Common myeloid progenitor, CD34-positive (primary cell): ENCODE data around the gene LRIG2.
"Not testable (repeated sequence)": the region's sequence is repeated elsewhere in the genome, so short reads cannot be mapped to it uniquely, and the experiment has no call there.

ENCODE experiments used
- CTCF ChIA-PET: fragments of 350-600 bp; sonication (Branson Sonifier 250); formaldehyde crosslinking; loops from one replicate; lab custom pipeline; 2021; ENCODE audit warnings: antibody characterized with exemption; lab: Charles Lee
- POLR2A ChIA-PET: fragments of 350-600 bp; sonication (Branson Sonifier 250); formaldehyde crosslinking; loops from one replicate; lab custom pipeline; 2021; ENCODE audit warnings: antibody characterized with exemption; lab: Charles Lee
- DNase-seq, 3 donors: peaks; one replicate each; pipeline versions ENCODE4 v3.0.0 to v3.0.0-alpha.2; 2013
- H3K27ac ChIP-seq, 2 experiments: 1 replicate in 1 of 2; 2 replicates in 1 of 2; pipeline ENCODE4 v1.7.0; 2013; ENCODE audit warnings: inconsistent platforms in 2 of 2, low read length in 2 of 2, mild to moderate bottlenecking in 2 of 2, low read depth in 1 of 2, moderate library complexity in 1 of 2; ENCODE audit not compliant: severe bottlenecking in 2 of 2, insufficient read depth in 1 of 2, poor library complexity in 1 of 2
- H3K27me3 ChIP-seq, 5 experiments: replicated peaks in 2 of 5; 1 replicate in 3 of 5; 2 replicates in 2 of 5; pipeline versions ENCODE4 v1.6.1 to v1.7.0; 2013; ENCODE audit warnings: low read length in 4 of 5, mild to moderate bottlenecking in 2 of 5, moderate library complexity in 2 of 5, inconsistent platforms in 1 of 5; ENCODE audit not compliant: insufficient read depth in 5 of 5, control insufficient read depth in 4 of 5
- H3K36me3 ChIP-seq, 4 experiments: 1 replicate in 2 of 4; 2 replicates in 2 of 4; pipeline versions ENCODE4 v1.6.1 to v1.7.0; 2013; ENCODE audit warnings: low read length in 3 of 4, control low read depth in 1 of 4, mild to moderate bottlenecking in 1 of 4; ENCODE audit not compliant: control insufficient read depth in 4 of 4, insufficient read depth in 4 of 4
- H3K4me1 ChIP-seq, 4 experiments: 1 replicate in 3 of 4; 2 replicates in 1 of 4; pipeline versions ENCODE4 v1.6.1 to v1.7.1; 2013; ENCODE audit warnings: low read length in 3 of 4, mild to moderate bottlenecking in 3 of 4, control low read depth in 1 of 4, inconsistent platforms in 1 of 4, moderate library complexity in 1 of 4; ENCODE audit not compliant: control insufficient read depth in 4 of 4, insufficient read depth in 4 of 4; ENCODE audit errors: control extremely low read depth in 1 of 4
- H3K4me3 ChIP-seq, 7 experiments: 1 replicate in 4 of 7; 2 replicates in 3 of 7; pipeline versions ENCODE4 v1.5.1 to v1.7.0; 2013; ENCODE audit warnings: mild to moderate bottlenecking in 7 of 7, low read length in 6 of 7, moderate library complexity in 6 of 7, inconsistent platforms in 2 of 7, low read depth in 2 of 7, control low read depth in 1 of 7; ENCODE audit not compliant: insufficient read depth in 4 of 7, control insufficient read depth in 1 of 7; ENCODE audit errors: extremely low read depth in 1 of 7
- H3K9me3 ChIP-seq, 5 experiments: 1 replicate in 4 of 5; 2 replicates in 1 of 5; pipeline versions ENCODE4 v1.6.1 to v1.7.1; 2013; ENCODE audit warnings: low read length in 4 of 5, mild to moderate bottlenecking in 2 of 5, inconsistent platforms in 1 of 5, low read depth in 1 of 5, moderate library complexity in 1 of 5; ENCODE audit not compliant: control insufficient read depth in 4 of 5, insufficient read depth in 2 of 5; ENCODE audit errors: control extremely low read depth in 1 of 5
- WGBS: methylation state at CpG from one replicate; pipeline ENCODE4 v1.1.5; 2013; ENCODE audit not compliant: insufficient coverage; 5-methylcytosine and 5-hydroxymethylcytosine counted together

The LRIG2 gene

DNA sequence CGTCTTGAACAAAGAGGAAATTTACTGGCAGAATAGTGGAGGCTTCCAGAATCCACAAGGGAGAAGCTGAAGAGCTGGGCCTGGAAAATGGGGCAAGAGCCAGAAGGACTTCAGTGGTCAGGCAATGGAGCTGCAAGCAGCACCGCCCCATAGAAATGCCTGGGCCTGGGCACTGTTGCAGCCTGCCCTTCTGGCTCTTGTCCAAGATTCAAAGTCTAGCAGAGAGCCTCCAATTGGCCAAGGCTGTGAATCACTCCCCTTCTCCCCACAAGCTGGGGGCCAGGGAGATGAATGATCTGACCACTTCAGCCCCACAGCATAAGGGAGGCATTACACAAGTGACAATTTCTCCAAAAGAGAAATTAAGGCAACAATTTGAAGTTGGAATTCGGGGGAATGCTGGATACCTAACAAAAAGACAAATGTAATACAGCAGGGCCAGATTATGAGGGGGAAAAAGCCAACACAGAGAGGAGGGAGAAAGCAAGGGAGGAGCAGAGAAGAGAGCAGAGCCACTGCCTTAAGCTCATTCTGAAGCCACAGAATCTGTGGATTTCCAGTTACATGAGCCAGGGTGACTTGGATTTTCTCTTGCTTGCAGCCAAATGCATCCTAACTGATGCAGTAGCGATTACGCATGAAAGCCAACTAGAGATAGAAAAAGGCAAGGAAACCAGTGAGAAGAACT is 80.3 kb downstream of the LRIG2 start:
- H3K27me3 ChIP-seq: no peaks in the 10 kb centered on the region
- H3K9me3 ChIP-seq: peaks cover 0 to 13% (median 4%) of the 10 kb centered on the region in 5 experiments
- DNase-seq: no peak
- no peaks in the 10 kb centered on the region for H3K36me3 ChIP-seq
- CTCF ChIA-PET: no interaction called here
- H3K4me3 ChIP-seq: no peak overlapping the region
- H3K27ac ChIP-seq: no peak overlapping the region
- WGBS: 98% methylated on average over 5 of the region's 5 CpGs
- H3K4me1 ChIP-seq: no peaks in the 10 kb centered on the region
- POLR2A ChIA-PET: no interaction called here

GRCh38 chr1:113156368-113156767 is 83.4 kb downstream of the LRIG2 start:
- Histone ChIP-seq H3K36me3 (no peaks in the 10 kb centered on the region), H3K27ac (no peak overlapping the region), H3K4me3 (no peak overlapping the region), H3K27me3 (no peaks in the 10 kb centered on the region), H3K4me1 (no peaks in the 10 kb centered on the region), H3K9me3 (peaks cover 0 to 13% (median 4%) of the 10 kb centered on the region in 5 experiments)
- CTCF ChIA-PET: no interaction called here
- DNase-seq: no peak
- POLR2A ChIA-PET: no interaction called here
- no CpG with 5 or more reads among the region's 1 CpG for WGBS

GRCh38 chr1:113158743-113159142 is 85.7 kb downstream of the LRIG2 start:
- POLR2A ChIA-PET, CTCF ChIA-PET, H3K36me3 ChIP-seq, H3K4me1 ChIP-seq, H3K4me3 ChIP-seq, H3K27ac ChIP-seq, DNase-seq, H3K27me3 ChIP-seq: not testable (repeated sequence)
- 88% methylated on average over 3 of the region's 6 CpGs for WGBS
- H3K9me3 ChIP-seq: peaks cover 0 to 13% (median 4%) of the 10 kb centered on the region in 5 experiments

- no peak for DNase-seq
- H3K4me1 ChIP-seq: no peaks in the 10 kb centered on the region
- peaks cover 0 to 3% (median 0%) of the 10 kb centered on the region in 5 experiments for H3K9me3 ChIP-seq
- 55% methylated on average over 4 of the region's 5 CpGs for WGBS
- H3K27ac ChIP-seq: no peak overlapping the region
- H3K27me3 ChIP-seq: no peaks in the 10 kb centered on the region
- H3K4me3 ChIP-seq: no peak overlapping the region
- no peaks in the 10 kb centered on the region for H3K36me3 ChIP-seq
- ChIA-PET POLR2A (no interaction called here), CTCF (interaction anchor here (1.0 kb wide), 1 partner anchor 22 kb away, joined by 4 read pairs; no protein-coding TSS in a partner anchor)
Measured at GRCh38 chr1:113166473-113166872, 93.5 kb downstream of the LRIG2 start.

DNA sequence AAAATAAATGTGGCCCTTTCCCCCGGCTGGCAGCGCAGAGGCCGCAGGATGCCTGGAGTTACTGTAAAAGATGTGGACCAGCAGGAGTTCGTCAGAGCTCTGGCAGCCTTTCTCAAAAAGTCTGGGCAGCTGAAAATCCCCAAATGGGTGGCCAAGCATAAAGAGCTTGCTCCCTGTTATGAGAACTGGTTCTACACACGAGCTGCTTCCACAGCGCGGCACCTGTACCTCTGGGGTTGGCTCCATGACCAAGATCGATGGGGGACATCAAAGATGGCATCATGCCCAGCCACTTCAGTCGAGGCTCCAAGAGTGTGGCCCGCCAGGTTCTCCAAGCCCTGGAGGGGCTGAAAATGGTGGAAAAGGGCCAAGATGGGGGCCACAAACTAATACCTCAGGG is 95.9 kb downstream of the LRIG2 start:
- ChIA-PET CTCF (no interaction called here), POLR2A (no interaction called here)
- H3K9me3 ChIP-seq: peaks cover 2 to 11% (median 3%) of the 10 kb centered on the region in 5 experiments
- no peaks in the 10 kb centered on the region for H3K36me3 ChIP-seq
- no peak for DNase-seq
- H3K27me3 ChIP-seq: no peaks in the 10 kb centered on the region
- H3K27ac ChIP-seq: no peak overlapping the region
- no peaks in the 10 kb centered on the region for H3K4me1 ChIP-seq
- 88% methylated on average over 8 of the region's 10 CpGs for WGBS
- no peak overlapping the region for H3K4me3 ChIP-seq

- Histone ChIP-seq H3K9me3 (peaks cover 2 to 11% (median 4%) of the 10 kb centered on the region in 5 experiments), H3K4me3 (no peak overlapping the region), H3K27me3 (no peaks in the 10 kb centered on the region), H3K27ac (no peak overlapping the region), H3K36me3 (no peaks in the 10 kb centered on the region), H3K4me1 (no peaks in the 10 kb centered on the region)
- ChIA-PET CTCF (no interaction called here), POLR2A (no interaction called here)
- 97% methylated on average over 4 of the region's 5 CpGs for WGBS
- no peak for DNase-seq
Measured at GRCh38 chr1:113169591-113169990, 96.6 kb downstream of the LRIG2 start.

DNA sequence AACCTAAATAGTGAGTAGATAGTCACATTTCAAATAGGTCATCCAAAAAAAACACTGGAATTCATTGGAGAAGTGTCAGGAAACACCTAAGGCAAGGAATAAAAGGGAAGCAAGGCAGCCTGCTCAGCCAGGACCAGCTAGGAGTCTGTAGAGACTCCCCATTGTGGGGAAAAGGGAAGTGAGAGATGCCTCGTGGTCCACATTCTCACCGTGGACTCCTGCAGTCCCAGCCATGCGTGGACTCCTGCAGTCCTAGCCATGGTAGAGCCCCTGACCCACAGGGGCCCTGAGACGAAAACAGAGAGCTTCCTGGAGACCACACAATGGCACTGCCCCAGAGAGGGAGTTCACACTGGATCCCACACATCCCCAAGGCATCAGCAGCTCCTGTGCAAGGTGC is 97.5 kb downstream of the LRIG2 start:
- ChIA-PET CTCF (no interaction called here), POLR2A (no interaction called here)
- H3K27me3 ChIP-seq: no peaks in the 10 kb centered on the region
- no peak overlapping the region for H3K27ac ChIP-seq
- no peak overlapping the region for H3K4me3 ChIP-seq
- 69% methylated on average over 4 of the region's 4 CpGs for WGBS
- no peaks in the 10 kb centered on the region for H3K4me1 ChIP-seq
- H3K36me3 ChIP-seq: no peaks in the 10 kb centered on the region
- no peak for DNase-seq
- H3K9me3 ChIP-seq: peaks cover 2 to 11% (median 4%) of the 10 kb centered on the region in 5 experiments
